Measurements from ENCODE around the gene FARP2.
"Not testable (repeated sequence)": the region's sequence is repeated elsewhere in the genome, so short reads cannot be mapped to it uniquely, and the experiment has no call there.

FARP2 gene

GRCh38 chr2:241315879-241316631 is 40.0 kb upstream of the FARP2 start, which contains the start of gene SEPTIN2:
SEPTIN2 (plus strand) TSS chr2:241315925; CDS start chr2:241324233, 8,308 bp downstream.
- in situ Hi-C loops (cut with HindIII; ENCODE audit: low pct_unique_long_range_greater_than_20kb, low sequenced_read_pairs), result no loop called here
- no peak for DNase-seq (ENCODE audit: low read depth in 1 of 2, low spot score in 1 of 2)
- no peak for TF ChIP-seq JUND (IDR thresholded peaks at IDR 0.05; ENCODE audit: low read depth)

- in situ Hi-C loops (cut with HindIII; ENCODE audit: low pct_unique_long_range_greater_than_20kb, low sequenced_read_pairs), result no loop called here
Observed at GRCh38 chr2:241316825-241317224, 39.3 kb upstream of the FARP2 start.

GRCh38 chr2:241317391-241317790 is 38.7 kb upstream of the FARP2 start:
- DNase-seq (ENCODE audit: low read depth in 1 of 2, low spot score in 1 of 2), result no peak
- in situ Hi-C loops (cut with HindIII; ENCODE audit: low pct_unique_long_range_greater_than_20kb, low sequenced_read_pairs), result no loop called here
- no peak for TF ChIP-seq JUND (IDR thresholded peaks at IDR 0.05; ENCODE audit: low read depth)

More at GRCh38 chr2:241316825-241317224, 39.3 kb upstream of the FARP2 start:
- no peak for DNase-seq (ENCODE audit: low read depth in 1 of 2, low spot score in 1 of 2)
- no peak for TF ChIP-seq JUND (IDR thresholded peaks at IDR 0.05; ENCODE audit: low read depth)

GRCh38 chr2:241318830-241319229 is 37.3 kb upstream of the FARP2 start:
- DNase-seq (ENCODE audit: low read depth in 1 of 2, low spot score in 1 of 2); in situ Hi-C loops (cut with HindIII; ENCODE audit: low pct_unique_long_range_greater_than_20kb, low sequenced_read_pairs): not testable (repeated sequence)

GRCh38 chr2:241320394-241320793 is 35.7 kb upstream of the FARP2 start:
- no peak for TF ChIP-seq JUND (IDR thresholded peaks at IDR 0.05; ENCODE audit: low read depth)
- DNase-seq (ENCODE audit: low read depth in 1 of 2, low spot score in 1 of 2), result no peak
- in situ Hi-C loops (cut with HindIII; ENCODE audit: low pct_unique_long_range_greater_than_20kb, low sequenced_read_pairs), result no loop called here

GRCh38 chr2:241321033-241321432 is 35.1 kb upstream of the FARP2 start:
- DNase-seq (ENCODE audit: low read depth in 1 of 2, low spot score in 1 of 2), result no peak
- in situ Hi-C loops (cut with HindIII; ENCODE audit: low pct_unique_long_range_greater_than_20kb, low sequenced_read_pairs), result no loop called here
- TF ChIP-seq JUND (IDR thresholded peaks at IDR 0.05; ENCODE audit: low read depth), result no peak

GRCh38 chr2:241321886-241322285 is 34.2 kb upstream of the FARP2 start:
- no peak for TF ChIP-seq JUND (IDR thresholded peaks at IDR 0.05; ENCODE audit: low read depth)
- DNase-seq (ENCODE audit: low read depth in 1 of 2, low spot score in 1 of 2), result no peak
- in situ Hi-C loops (cut with HindIII; ENCODE audit: low pct_unique_long_range_greater_than_20kb, low sequenced_read_pairs), result no loop called here

GRCh38 chr2:241323778-241324177 is 32.3 kb upstream of the FARP2 start:
- DNase-seq (ENCODE audit: low read depth in 1 of 2, low spot score in 1 of 2), result no peak
- in situ Hi-C loops (cut with HindIII; ENCODE audit: low pct_unique_long_range_greater_than_20kb, low sequenced_read_pairs), result no loop called here
- TF ChIP-seq JUND (IDR thresholded peaks at IDR 0.05; ENCODE audit: low read depth), result no peak

- no peak for TF ChIP-seq JUND (IDR thresholded peaks at IDR 0.05; ENCODE audit: low read depth)
- no peak for DNase-seq (ENCODE audit: low read depth in 1 of 2, low spot score in 1 of 2)
- in situ Hi-C loops (cut with HindIII; ENCODE audit: low pct_unique_long_range_greater_than_20kb, low sequenced_read_pairs), result no loop called here
Observed at GRCh38 chr2:241324775-241325174, 31.3 kb upstream of the FARP2 start.

- DNase-seq (ENCODE audit: low read depth in 1 of 2, low spot score in 1 of 2), result no peak
- no peak for TF ChIP-seq JUND (IDR thresholded peaks at IDR 0.05; ENCODE audit: low read depth)
- in situ Hi-C loops (cut with HindIII; ENCODE audit: low pct_unique_long_range_greater_than_20kb, low sequenced_read_pairs), result no loop called here
Observed at GRCh38 chr2:241325257-241325656, 30.8 kb upstream of the FARP2 start.

- no peak for DNase-seq (ENCODE audit: low read depth in 1 of 2, low spot score in 1 of 2)
- no peak for TF ChIP-seq JUND (IDR thresholded peaks at IDR 0.05; ENCODE audit: low read depth)
- in situ Hi-C loops (cut with HindIII; ENCODE audit: low pct_unique_long_range_greater_than_20kb, low sequenced_read_pairs), result no loop called here
Observed at GRCh38 chr2:241329669-241330615, 26.1 kb upstream of the FARP2 start.

- TF ChIP-seq JUND (IDR thresholded peaks at IDR 0.05; ENCODE audit: low read depth), result no peak
- in situ Hi-C loops (cut with HindIII; ENCODE audit: low pct_unique_long_range_greater_than_20kb, low sequenced_read_pairs), result no loop called here
- DNase-seq (ENCODE audit: low read depth in 1 of 2, low spot score in 1 of 2), result no peak
Observed at GRCh38 chr2:241330616-241330981, 25.5 kb upstream of the FARP2 start.

- in situ Hi-C loops (cut with HindIII; ENCODE audit: low pct_unique_long_range_greater_than_20kb, low sequenced_read_pairs), result no loop called here
- DNase-seq (ENCODE audit: low read depth in 1 of 2, low spot score in 1 of 2), result no peak
- no peak for TF ChIP-seq JUND (IDR thresholded peaks at IDR 0.05; ENCODE audit: low read depth)
Observed at GRCh38 chr2:241334813-241335212, 21.3 kb upstream of the FARP2 start.

Data from T47D (cell line).